BJ (cell line): ENCODE data around the gene RBMS3. TPM values are rescaled to one million over a fixed set of nuclear protein-coding genes. Genes with fewer than 3 reads are reported as not detected.

ENCODE experiments used
- CTCF ChIA-PET: fragments of 350-600 bp; formaldehyde crosslinking; extraction: SDS; loops from one replicate; lab custom pipeline; 2021; ENCODE audit warnings: antibody characterized with exemption, inconsistent platforms; lab: Yijun Ruan, JAX
- POLR2A ChIA-PET: fragments of 300-600 bp; sonication (Branson Sonifier 250); formaldehyde crosslinking; extraction: SDS; loops from one replicate; lab custom pipeline; 2021; ENCODE audit warnings: antibody characterized with exemption; lab: Charles Lee
- DNase-seq: peaks from one replicate; pipeline ENCODE4 v3.0.0-alpha.2; 2011; ENCODE audit warnings: low read depth
- H3K27me3 ChIP-seq: 2 replicates; pipeline ENCODE4 v1.6.0; 2011; ENCODE audit warnings: low read length; ENCODE audit not compliant: control insufficient read depth, insufficient read depth
- H3K36me3 ChIP-seq: 2 replicates; pipeline ENCODE4 v1.5.1; 2011; ENCODE audit warnings: low read length; ENCODE audit not compliant: control insufficient read depth, insufficient read depth
- H3K4me3 ChIP-seq: 2 replicates; pipeline ENCODE4 v1.5.1; 2011; ENCODE audit warnings: low read depth, mild to moderate bottlenecking, control low read depth, low read length
- polyA plus RNA-seq: library from polyadenylated mRNA; depleted of rRNA; stranded (reverse); fragments of >200 nt; gene quantifications from 2 replicates; pipeline ENCODE4 v1.2.3, GENCODE V29; 2011
- TF ChIP-seq, protein P1 (sequence below): IDR thresholded peaks from 2 replicates; pipeline ENCODE4 v1.5.1; 2011; ENCODE audit warnings: low read depth, mild to moderate bottlenecking, control low read depth, inconsistent platforms, low read length, moderate library complexity; ENCODE audit not compliant: insufficient read depth

Gene RBMS3
- polyA plus RNA-seq, 1 experiment, result 14.5 TPM

DNA sequence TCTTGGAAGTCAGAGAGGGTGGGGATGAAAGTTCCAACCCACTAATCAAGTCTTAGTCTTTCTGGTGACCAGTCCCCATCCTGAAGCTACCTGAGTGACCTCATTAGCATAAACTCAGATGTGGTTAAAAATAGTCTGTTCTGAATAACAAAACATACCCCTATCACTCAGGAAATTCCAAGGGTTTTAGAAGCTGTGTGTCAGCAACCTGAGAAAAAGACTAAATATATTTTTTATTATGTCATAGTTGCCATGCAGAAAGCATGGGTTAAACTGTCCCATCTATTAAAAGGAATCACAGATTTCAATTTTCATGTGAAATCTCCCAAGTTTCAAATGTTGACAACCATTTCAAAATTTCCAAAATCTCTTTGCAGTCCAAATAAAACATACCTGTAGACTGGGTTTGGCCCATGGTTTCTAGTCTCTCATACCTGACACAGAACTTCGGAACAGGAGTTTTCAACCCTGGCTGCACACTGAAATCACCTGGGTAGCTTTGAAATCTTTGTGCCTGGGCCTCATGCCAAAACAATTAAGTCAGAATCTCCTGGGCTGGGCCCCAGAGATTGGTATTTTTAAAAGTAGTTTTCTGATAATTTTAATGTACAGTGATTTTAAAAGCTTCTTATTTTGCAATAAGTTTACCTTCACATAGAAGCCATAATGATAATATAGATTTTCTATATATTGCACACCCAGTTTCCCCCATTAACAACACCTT is 476.3 kb downstream of the RBMS3 start:
- TF ChIP-seq, protein P1, sequence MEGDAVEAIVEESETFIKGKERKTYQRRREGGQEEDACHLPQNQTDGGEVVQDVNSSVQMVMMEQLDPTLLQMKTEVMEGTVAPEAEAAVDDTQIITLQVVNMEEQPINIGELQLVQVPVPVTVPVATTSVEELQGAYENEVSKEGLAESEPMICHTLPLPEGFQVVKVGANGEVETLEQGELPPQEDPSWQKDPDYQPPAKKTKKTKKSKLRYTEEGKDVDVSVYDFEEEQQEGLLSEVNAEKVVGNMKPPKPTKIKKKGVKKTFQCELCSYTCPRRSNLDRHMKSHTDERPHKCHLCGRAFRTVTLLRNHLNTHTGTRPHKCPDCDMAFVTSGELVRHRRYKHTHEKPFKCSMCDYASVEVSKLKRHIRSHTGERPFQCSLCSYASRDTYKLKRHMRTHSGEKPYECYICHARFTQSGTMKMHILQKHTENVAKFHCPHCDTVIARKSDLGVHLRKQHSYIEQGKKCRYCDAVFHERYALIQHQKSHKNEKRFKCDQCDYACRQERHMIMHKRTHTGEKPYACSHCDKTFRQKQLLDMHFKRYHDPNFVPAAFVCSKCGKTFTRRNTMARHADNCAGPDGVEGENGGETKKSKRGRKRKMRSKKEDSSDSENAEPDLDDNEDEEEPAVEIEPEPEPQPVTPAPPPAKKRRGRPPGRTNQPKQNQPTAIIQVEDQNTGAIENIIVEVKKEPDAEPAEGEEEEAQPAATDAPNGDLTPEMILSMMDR, result no peak
- no peak for DNase-seq
- Histone ChIP-seq H3K4me3 (no peak overlapping the region), H3K27me3 (no peaks in the 10 kb centered on the region), H3K36me3 (no peaks in the 10 kb centered on the region)
- POLR2A ChIA-PET, result interaction anchor here (0.6 kb wide), 1 partner anchor 215 kb away, joined by 3 read pairs; no protein-coding TSS in a partner anchor
- CTCF ChIA-PET, result interaction anchor here (0.7 to 1.2 kb wide), 3 partner anchors 68 to 1089 kb away, joined by 3 read pairs; no protein-coding TSS in a partner anchor

GRCh38 chr3:29758108-29758433 is 477.2 kb downstream of the RBMS3 start:
- TF ChIP-seq, protein P1, result no peak
- no peak for DNase-seq
- ChIA-PET POLR2A (no interaction called here), CTCF (interaction anchor here (0.7 to 1.2 kb wide), 4 partner anchors 33 to 1090 kb away, joined by 3 read pairs; no protein-coding TSS in a partner anchor)
- Histone ChIP-seq H3K27me3 (no peaks in the 10 kb centered on the region), H3K4me3 (no peak overlapping the region), H3K36me3 (no peaks in the 10 kb centered on the region)

DNA sequence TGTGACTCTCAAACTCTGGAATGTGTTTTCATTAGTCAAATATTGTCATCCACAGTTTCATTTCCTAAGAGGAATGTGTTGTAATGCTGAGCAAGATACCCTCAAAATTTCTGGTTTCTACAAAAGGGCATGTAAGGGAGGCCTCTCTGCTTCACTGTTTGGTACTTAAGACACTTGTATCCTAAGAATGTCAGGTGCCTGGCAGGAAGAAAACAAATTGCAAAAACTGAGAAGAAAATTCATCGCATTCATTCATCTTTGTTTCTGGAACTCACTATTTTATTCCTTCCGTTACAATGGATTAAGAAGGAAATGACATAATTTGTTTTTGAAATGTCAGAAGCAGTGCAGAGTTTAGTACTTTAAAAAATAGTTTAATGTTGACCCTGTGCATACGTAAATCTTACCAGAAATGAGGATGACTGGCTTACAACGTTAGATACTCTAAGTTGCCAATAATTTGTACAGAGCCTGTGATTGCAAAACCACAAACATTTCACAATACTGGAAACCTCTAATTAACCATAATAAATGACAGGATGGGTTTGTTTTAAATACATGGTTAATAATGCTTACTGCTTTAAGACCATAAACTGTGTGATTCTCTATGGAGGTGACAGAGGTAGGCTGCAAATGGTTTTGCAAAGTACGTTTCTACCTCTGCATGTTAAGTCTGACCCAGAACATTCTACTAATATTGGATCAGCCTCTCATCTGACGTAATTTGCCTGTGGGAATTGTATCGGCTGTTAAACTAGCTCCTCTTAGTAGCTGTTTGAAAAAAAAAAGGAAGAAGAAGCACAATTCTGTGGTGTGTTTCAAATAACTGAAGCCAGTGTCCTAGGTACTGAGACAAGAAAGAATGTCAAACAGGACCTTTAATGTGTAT is 477.8 kb downstream of the RBMS3 start:
- no peak overlapping the region for H3K4me3 ChIP-seq
- DNase-seq, result peak; percentile 72
- ChIA-PET POLR2A (no interaction called here), CTCF (interaction anchor here (0.7 kb wide), 1 partner anchor 33 kb away, joined by 3 read pairs; no protein-coding TSS in a partner anchor)
- no peaks in the 10 kb centered on the region for H3K27me3 ChIP-seq
- H3K36me3 ChIP-seq, result no peaks in the 10 kb centered on the region
- TF ChIP-seq, protein P1, result no peak

DNA sequence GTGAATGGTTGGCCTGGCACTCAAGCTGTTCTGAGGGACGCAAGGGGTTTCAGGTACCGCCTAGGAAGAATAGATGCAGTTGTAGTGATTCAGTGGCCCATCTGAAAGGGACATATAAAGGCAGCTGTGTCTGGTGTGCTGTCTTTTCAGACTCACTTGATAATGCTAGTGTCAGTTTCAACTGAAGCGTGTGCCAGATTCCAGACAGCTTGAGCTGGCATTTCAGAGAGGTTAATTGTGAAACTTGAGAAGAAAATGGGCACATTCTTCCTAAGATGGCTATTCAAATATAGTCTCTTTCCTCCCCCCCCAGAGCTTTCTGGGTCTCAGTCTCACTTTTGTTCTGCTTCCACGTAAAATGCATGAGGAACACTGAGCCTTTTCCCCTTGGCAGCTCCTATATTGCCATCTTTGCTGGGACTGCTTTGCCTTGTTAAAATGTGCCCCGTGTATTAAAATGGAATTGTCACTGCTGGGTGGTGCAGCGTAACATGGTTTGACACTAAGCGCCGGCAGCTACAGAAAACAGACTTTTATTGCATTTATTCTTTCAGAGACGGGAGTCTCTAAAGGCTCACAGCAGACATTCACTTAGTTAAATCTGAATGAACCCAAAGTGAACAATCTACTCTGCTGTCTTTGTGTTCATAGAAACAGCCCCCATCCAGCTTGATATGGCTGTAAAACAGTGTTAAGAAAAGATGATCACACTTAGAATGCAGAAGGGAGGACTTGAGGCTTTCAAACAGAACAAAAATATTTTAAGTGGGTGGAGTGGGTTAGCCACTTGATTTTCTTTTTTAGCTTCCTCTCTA is 478.7 kb downstream of the RBMS3 start:
- POLR2A ChIA-PET, result no interaction called here
- Histone ChIP-seq H3K27me3 (no peaks in the 10 kb centered on the region), H3K36me3 (no peaks in the 10 kb centered on the region), H3K4me3 (no peak overlapping the region)
- TF ChIP-seq, protein P1, result no peak
- no peak for DNase-seq
- CTCF ChIA-PET, result interaction anchor here (1.3 kb wide), 1 partner anchor 59 kb away, joined by 3 read pairs; no protein-coding TSS in a partner anchor
